Epithelial cell of prostate (primary cell): ENCODE measurements around the gene SHC1.
A peak's percentile ranks its signal among the peaks of the same experiment; 100 is the strongest.

Source experiments
- DNase-seq: peaks from one replicate; pipeline ENCODE4 v3.0.0-alpha.2; 2011; ENCODE audit warnings: low read depth, low spot score
- H3K27ac ChIP-seq: fragments of 450-650 bp; 2 replicates; pipeline ENCODE4 v1.5.1; 2017; ENCODE audit warnings: mild to moderate bottlenecking

The SHC1 gene

DNA sequence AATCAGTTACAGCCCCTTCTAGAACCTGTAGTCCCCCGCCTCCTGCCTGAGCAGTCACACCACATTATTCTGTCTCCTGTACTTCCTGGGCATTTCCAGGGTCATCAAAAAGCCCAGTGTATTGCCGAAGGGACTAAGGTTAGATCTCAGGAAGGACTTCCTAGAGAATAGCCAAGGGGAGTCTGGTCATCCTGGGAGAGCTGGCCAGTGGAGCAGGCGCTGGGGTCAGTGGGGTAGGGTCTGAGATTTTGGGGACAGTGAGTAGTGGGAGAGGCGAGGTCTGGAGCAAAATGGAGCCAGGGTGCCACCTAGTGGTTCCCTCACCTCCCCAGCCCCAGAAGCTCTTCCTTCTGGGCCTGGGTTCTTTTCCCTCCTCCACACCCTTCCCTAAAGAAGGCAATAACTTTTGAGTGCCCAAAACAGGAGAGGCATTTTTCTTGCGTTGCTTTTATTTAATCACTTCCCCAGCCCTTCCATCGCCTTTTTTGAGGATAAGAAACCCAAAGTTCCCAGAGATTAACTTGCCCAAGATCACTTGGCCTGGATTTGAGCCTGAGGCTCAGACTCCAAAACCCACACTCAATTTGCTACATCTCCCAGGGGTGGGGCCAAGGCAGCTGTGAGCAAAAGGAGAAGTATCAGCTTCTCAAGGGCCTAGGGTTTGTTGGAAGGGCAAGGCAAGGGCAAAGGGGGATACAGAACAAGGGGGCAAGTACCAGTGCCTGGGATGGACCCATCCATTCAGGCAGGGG, 26.7 kb downstream of the SHC1 start:
- no peak overlapping the region for H3K27ac ChIP-seq
- DNase-seq = no peak

DNA sequence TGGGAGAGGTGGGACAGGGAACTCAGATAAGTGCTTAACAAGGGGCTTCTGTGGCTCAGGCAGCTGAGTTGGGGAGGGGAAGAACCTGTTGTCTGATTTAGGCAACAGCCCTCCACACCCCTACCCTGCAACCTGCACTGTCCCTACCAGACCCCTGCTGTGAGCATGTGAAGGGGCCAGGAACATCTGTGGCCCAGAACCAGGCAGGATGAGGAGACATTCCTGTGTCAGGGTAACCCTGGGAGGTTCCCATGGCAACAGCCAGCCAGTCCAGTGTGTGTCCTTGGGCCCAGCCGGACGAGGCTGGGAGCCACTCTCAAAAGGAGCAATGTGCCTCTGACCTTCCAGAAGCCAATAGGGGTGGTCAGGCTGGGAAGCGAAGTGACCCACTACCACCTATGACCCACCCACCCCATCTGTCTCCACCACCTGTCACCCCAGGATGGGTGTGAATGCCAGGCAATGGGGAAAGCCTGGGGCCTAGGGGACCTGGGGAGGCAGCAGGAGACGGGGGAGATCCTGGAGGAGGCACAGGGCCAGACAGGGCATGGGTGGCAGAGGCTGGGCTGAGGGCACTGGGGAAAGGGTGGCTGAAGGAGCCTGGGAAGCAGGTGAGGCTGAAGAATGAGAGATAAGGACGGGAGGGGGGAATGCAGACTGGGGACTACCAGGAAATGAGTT, 29.1 kb downstream of the SHC1 start:
- no peak for DNase-seq
- no peak overlapping the region for H3K27ac ChIP-seq

DNA sequence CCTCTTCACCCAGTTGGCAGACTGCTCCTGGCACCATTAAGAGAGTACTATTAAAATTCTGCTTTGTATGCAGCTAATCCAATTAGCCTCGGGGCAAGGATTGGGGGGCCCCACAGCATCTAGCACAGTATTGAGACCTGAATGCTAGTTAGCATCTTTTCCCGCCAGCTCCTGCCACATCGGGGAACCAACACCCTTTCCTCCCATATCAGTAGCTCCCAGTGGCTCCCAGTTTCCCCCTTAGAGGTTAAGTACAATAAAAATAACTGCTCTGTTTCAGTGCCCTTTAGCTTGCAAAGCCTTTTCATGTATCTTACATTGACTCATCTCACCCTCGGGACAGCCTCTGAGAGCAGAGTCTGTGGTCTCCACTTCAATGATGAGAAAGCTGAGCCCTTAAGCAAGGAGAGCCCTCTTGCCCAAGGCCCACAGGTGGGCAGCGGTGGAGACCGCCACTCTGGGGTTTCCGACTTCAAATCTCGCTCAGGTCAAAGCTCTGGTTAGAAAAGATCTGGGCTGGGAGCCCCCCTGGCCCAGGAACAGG, 29.8 kb downstream of the SHC1 start:
- H3K27ac ChIP-seq = no peak overlapping the region
- no peak for DNase-seq

DNA sequence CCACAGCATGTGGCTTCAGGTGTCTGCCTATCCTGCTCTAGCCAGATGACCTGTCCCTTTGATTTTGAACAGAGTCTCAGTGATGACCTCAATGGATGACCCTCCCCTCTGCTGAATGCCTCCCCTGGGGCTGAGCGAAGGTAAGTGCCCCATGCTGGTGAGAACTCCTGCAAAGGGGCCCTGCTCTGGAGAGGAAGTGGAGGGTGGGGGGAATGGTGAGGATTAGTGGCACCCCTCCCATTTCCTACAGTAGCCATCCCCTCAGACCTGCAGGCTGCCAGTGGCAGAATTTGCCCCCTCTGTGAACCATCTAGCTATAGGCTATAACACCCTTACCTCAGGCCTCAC, 30.4 kb downstream of the SHC1 start:
- H3K27ac ChIP-seq = no peak overlapping the region

DNA sequence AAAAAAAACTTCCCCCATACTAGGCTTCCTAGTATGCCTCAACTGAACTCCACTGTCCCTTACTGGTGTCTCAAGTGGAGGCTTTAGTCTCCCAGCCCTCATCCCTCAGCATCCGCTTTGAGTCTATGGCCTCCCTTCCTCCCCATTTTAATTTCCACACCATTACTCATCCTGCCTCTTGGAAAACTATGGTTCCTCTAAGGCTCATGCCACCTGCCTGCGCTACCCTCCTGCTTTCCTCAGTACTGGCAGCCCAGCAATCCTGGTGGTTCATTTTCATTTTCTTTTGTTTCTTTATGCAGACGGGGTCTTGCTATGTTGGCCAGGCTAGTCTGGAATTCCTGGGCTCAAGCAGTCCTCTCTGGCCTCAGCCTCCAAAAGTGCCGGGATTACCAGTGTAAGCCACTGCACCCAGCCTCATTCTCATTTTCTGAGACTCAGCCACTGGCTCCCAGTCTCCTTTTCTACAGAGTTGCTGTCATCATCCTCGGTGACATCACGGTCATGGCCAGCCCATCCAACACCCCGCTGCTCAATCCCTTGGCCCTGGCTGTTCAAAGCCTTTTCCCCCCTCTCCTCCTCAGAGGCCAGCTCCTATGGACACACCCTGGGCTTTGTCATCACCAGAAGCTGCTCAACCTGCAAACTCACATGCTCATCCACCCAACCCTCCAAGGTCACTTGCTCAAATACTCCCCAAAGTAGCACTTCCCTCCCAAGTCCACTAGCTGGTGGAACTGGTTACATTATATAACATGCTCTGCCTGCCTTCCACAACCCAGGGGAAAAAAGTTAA, 31.7 kb downstream of the SHC1 start:
- peak overlapping the region; percentile 97 for H3K27ac ChIP-seq
- DNase-seq = no peak

More for the DNA sequence above, 30.4 kb downstream of the SHC1 start:
- no peak for DNase-seq

DNA sequence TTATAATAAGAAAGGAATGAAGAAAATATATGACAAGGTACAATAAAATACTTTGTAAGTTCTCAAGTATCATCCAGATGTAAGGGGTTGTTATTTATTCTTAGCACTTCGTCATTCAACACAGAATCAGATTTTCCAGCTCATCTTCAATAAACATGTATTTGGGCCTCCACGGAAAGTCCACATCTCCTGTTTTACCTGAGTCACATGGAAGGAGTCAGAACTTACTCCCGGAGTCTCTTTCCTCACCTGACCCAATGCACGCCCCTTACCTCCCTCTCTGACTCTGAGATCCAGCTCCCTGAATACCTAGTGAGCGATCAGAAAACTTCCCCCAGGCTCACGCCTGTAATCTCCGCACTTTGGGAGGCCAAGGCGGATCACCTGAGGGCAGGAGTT, 32.6 kb downstream of the SHC1 start:
- peak overlapping the region; percentile 97 for H3K27ac ChIP-seq
- DNase-seq = no peak

DNA sequence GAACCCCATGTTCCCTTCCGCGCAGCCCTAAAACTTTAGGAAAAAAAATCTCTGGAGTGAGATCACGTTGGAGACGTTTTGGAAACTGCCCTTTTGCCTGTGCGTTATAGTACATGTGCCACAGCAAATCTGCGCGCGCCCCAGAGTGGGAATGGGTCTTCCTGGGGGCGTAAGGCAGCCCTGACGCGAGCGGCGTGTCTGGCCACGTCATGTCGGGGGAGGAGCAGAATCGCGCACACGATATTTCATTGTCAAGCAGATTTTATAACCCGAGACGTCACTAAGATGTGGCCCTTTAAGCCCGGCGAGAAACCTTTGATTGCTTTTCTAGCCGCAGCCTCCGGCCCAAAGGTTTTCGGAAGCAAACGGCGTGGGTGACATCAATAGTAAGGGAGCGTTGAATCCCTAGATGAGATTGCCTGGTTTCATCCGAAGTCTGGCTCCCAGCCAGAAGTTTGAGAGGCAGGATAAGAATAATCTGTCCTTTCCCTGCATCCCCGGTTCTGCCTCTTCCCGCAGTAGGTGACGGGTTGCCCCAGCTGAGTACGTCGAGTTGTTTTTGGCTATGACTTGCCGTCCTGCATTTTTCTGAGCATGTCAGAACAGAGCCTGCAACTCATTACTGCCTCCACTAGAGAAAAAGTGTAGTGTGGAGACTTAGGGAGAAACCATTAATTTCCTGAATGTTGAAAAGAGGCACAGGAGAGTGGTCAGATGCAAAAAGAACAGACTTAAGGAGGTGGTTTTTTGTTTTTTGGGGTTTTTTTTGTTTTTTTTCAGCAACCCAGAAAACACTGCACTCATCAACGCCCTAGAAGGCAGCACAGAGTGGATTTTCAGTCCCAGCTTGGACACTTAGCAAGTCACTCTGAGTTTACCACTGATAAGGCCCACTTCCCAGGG, 33.2 kb downstream of the SHC1 start:
- peak; percentile 87 for DNase-seq
- H3K27ac ChIP-seq = peak overlapping the region; percentile 97

DNA sequence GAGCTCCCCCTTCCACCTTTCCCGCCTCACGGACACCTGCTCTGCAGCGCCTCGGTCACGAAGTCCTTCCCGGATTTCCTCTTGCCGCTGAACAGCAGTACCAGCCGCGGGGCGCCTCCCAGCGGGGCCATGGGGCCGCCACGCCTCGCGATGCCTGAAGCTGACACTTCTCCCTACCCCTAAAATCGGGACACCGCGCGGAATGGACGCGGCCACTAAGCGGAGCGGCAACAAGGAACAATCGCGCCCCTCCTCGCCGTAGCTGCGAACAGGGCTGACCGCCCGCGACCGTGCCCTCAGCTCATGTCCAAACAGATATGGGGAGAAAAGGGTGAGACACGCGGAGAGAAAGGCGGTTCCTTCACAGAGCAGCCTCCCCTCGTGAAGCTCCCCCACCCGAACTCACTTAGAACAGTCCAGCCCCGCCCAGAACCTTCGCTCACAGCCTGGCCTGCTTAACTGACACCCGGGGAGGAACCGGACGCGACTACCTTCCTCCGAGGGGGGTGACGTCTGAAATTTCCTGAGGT, 33.9 kb downstream of the SHC1 start, which contains the start of gene PMVK:
Gene PMVK, minus strand, starts transcription at position 165 of the 530 bp plus-strand sequence. Its CDS starts 34 bp downstream, at position 131.
- peak within 1 kb of the TSS; percentile 97 for H3K27ac ChIP-seq
- DNase-seq = peak; percentile 83

DNA sequence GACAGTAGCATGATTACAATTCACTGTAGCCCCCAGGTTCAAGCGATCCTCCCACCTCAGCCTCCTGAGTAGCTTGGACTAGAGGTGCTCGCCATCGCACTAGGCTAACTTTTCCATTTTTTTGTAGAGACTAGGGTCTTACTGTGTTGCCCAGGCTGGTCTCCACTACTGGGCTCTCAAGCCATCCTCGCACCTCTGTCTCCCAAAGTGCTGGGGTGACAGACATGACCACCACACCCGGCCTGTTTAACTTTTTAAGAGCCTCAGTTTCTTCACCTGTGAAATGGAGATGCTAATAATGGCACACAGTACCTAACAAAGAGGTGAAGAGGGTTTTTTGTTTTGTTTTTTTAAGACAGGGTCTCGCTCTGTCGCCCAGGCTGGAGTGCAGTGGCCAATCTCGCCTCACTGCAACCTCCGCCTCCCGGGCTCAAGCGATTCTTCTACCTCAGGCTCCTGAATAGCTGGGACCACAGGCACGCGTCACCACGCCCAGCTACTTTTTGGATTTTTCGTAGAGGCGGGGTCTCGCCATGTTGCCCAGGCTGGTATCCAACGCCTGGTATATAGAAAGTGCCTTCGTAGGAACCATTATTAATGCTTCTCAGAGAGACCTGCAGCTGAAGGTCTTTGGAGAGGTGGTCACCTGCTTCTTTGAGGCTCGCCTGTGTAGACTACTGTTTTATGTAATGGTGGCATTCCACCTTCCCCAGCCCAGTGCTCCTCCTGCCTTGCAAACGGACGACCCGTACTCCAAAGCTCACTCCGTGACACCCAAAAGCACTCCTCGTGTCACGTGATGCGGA, 34.6 kb downstream of the SHC1 start:
- no peak for DNase-seq
- H3K27ac ChIP-seq = peak overlapping the region; percentile 97

DNA sequence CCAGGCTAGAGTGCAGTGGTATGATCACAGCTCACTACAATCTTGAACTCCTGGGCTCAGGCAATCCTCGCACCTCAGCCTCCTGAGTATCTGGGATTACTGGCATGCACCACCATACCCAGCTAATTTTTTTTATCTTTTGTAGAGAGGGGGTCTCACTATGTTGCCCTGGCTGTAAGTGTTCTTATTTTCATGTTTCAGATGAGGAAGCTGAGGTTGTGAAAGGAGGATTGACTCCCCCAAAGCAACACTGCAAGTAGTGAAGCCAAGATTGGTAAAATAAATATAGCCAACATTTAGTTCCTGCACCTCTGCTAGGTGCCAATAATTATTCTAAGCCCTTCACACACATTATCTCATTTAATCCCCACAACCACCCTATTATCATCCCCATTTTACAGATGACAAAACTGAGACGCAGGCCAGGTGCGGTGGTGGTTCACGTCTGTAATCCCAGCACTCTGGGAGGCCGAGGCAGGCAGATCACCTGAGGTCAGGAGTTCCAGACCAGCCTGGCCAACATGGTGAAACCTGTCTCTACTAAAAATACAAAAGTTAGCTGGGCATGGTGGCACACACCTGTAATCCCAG, 36.1 kb downstream of the SHC1 start:
- H3K27ac ChIP-seq = no peak overlapping the region
- no peak for DNase-seq

DNA sequence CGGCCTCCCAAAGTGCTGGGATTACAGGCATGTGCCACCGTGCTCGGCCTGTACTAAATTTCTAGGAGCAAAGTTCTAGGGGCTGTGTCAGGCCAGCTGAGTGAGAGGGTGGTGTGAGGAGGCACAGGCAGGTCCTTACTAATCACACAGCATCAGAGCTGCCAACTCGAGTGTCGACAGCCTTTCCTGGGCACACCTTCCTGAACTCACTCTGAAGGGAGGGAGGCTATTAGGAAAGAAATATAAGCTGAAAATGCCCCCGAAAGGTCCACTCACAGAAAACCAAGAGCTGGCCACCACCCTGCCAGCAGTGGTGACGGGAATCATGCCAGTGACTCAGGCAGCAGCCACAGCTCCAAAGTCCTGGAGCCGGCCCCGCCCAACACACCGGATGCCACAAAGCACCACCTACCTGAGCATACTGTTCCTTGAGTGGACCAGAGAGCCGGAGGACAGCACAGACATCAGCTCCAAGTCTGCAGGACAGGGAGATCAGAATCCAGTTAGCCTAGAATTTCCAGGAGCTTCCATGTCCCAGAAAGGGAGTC, 38.5 kb downstream of the SHC1 start:
- peak overlapping the region; percentile 70 for H3K27ac ChIP-seq
- DNase-seq = no peak

DNA sequence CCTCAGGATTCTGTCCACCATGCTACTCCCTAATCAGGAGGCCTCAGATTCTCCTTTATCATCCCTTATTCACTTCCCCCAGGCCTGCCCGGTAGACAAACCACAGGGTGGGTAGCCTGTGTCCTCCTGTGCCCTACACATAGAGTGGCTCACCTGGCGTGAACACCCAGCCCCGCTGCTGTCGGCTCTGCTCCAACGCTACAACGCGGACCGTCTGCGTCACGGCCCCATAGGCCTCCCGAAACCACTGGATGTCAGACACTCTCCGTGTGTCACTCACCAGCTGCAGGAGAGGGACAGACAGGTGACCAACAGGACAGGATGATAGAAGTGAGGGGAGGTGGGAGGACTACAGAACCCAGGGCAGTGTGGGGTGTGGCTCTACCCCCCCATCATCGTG, 44.3 kb downstream of the SHC1 start:
- peak overlapping the region; percentile 38 for H3K27ac ChIP-seq
- no peak for DNase-seq

DNA sequence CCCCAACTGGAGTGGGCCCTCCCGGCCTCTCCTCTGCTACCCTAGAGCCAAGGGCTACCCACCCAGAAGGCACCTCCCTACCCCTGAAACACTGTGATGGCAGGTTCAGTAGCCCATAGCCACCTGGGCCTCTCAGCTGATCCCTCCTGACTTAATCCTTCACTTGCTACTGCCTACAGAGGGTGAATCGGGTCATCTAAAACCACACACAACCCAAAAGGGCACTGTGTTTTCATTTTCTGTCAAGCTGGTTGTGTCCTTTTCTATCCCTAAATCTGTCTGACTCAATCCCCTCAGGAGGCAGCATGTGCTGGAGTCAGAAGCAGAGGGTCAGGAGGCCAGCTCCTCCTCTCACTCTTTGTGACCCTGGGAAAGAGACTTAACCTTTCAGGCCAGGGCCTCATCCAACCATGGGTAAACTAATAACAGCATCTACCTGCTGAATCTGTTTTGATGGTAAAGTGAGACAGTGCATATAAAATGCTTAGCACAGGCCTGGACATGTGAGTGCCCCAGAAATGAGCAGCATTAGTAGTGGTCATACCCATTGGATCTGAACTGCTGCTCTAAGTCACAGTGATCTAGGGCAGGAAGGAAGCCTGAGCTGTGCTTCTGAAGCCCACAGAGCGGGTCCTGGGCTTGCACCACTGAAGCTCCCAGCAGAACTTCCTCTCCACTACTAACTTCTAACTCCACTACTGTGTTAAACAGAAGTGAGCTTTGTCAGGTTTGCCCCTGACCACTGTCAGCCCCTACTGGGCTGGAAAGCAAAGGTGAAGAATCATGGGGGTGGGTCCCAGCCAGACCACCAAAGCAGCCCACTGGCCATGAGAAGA, 45.0 kb downstream of the SHC1 start:
- no peak for DNase-seq
- peak overlapping the region; percentile 38 for H3K27ac ChIP-seq

DNA sequence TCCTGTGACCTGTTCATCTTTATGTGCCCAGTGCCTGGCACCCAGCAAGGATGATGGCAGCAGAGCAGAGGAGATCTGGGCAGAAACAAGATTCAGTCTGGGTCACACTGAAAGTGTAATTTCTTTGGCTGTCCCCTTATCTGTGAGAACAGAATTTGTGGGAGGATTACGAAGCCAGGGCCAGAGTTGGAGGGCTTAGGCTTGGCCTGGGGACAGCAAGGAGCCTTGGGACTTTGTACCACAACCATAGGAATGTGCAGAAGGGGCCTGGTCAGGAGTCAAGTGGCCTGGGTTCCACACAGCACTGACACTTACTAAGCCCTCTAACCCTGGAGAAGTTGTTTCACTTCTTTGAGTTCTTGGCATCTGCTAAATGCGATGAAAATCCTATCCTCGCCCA, 46.9 kb downstream of the SHC1 start:
- no peak overlapping the region for H3K27ac ChIP-seq
- DNase-seq = no peak

DNA sequence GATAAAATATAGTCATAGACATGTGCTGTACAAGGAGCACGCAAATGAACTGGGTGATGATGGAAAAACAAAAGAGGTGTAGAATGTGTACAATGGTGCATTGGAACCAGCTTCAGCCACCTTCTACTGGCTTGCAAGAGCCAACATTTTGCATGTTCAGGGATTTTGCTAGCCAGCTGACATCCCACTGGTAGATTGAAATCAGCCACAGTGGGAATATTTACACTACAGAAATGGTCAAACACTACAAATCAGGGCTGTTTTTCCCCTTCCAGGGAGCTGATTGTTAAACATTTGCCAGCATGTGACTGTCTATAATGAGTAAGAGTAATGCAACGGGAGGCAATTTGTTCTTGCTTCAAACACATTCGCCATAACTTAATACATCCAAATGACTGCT, 57.3 kb downstream of the SHC1 start:
- no peak for DNase-seq
- H3K27ac ChIP-seq = no peak overlapping the region

DNA sequence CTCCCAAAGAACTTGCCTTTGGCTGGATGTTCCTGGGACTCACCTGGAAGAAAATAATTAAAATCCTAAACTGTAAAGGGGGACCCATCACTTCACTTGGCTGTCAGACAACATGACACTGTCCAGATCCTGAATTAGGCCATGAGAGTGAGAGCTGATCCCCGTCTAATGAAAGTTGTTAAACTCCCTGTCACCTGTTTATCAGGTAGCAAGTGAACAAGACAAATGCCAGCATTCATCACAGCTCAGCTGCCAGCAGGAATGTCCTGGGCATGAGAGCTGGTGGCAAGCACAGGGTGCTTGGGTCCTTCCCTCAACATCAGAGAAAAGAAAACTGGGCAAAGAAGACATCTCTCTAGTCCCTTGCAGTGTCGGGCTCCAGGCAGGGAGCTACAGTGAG, 57.8 kb downstream of the SHC1 start:
- no peak overlapping the region for H3K27ac ChIP-seq
- no peak for DNase-seq
